H9 (cell line): Measurements from ENCODE around the gene TRPM2. TPM values are rescaled to one million over a fixed set of nuclear protein-coding genes. Genes with fewer than 3 reads are reported as not detected.

Source experiments
- DNase-seq: peaks from one replicate; pipeline ENCODE4 v3.0.0-alpha.2; 2017
- H2AFZ ChIP-seq: one replicate; pipeline ENCODE4 v1.6.1; 2013; ENCODE audit warnings: mild to moderate bottlenecking, low read length, control low read depth, moderate library complexity
- H2AK5ac ChIP-seq: 2 replicates; pipeline ENCODE4 v1.6.1; 2013; ENCODE audit warnings: low read length, control low read depth, mixed read lengths; ENCODE audit not compliant: insufficient read length
- H2BK120ac ChIP-seq: one replicate; pipeline ENCODE4 v1.6.1; 2013; ENCODE audit warnings: low read depth, mild to moderate bottlenecking, low read length, control low read depth, inconsistent platforms; ENCODE audit not compliant: poor library complexity, severe bottlenecking
- H2BK12ac ChIP-seq: 2 replicates; pipeline ENCODE4 v1.6.1; 2013; ENCODE audit warnings: low read length, control low read depth, mixed read lengths, low read depth; ENCODE audit not compliant: insufficient read length
- H2BK15ac ChIP-seq: 2 replicates; pipeline ENCODE4 v1.6.1; 2013; ENCODE audit warnings: low read depth, low read length, control low read depth
- H2BK20ac ChIP-seq: one replicate; pipeline ENCODE4 v1.6.1; 2013; ENCODE audit warnings: low read depth, mild to moderate bottlenecking, low read length, control low read depth, inconsistent platforms; ENCODE audit not compliant: poor library complexity, severe bottlenecking
- H2BK5ac ChIP-seq: 2 replicates; pipeline ENCODE4 v1.6.1; 2013; ENCODE audit warnings: low read length, control low read depth, mixed read lengths; ENCODE audit not compliant: insufficient read length
- H3K14ac ChIP-seq: 2 replicates; pipeline ENCODE4 v1.6.1; 2013; ENCODE audit warnings: low read length, control low read depth; ENCODE audit not compliant: insufficient read depth
- H3K18ac ChIP-seq: 2 replicates; pipeline ENCODE4 v1.6.1; 2013; ENCODE audit warnings: low read depth, mild to moderate bottlenecking, mixed read lengths, low read length, control low read depth; ENCODE audit not compliant: insufficient read length
- H3K23ac ChIP-seq: 2 replicates; pipeline ENCODE4 v1.6.1; 2013; ENCODE audit warnings: low read length, control low read depth, mixed read lengths, low read depth; ENCODE audit not compliant: insufficient read length
- H3K23me2 ChIP-seq: 2 replicates; pipeline ENCODE4 v1.6.1; 2013; ENCODE audit warnings: low read depth, mild to moderate bottlenecking, mixed read lengths, low read length, control low read depth; ENCODE audit not compliant: insufficient read length, poor library complexity, severe bottlenecking
- H3K27ac ChIP-seq: 2 replicates; pipeline ENCODE4 v1.5.1; 2013; ENCODE audit warnings: low read length, control low read depth, mixed read lengths, low read depth; ENCODE audit not compliant: insufficient read length
- H3K27me3 ChIP-seq: 2 replicates; pipeline ENCODE4 v1.6.1; 2013; ENCODE audit warnings: low read length, control low read depth, inconsistent platforms; ENCODE audit not compliant: insufficient read depth
- H3K4ac ChIP-seq: 2 replicates; pipeline ENCODE4 v1.6.1; 2013; ENCODE audit warnings: low read depth, mild to moderate bottlenecking, control low read depth, inconsistent platforms, low read length, moderate library complexity
- H3K4me1 ChIP-seq: 2 replicates; pipeline ENCODE4 v1.6.1; 2013; ENCODE audit warnings: low read length, control low read depth, inconsistent platforms; ENCODE audit not compliant: insufficient read depth
- H3K4me2 ChIP-seq: 2 replicates; pipeline ENCODE4 v1.6.1; 2013; ENCODE audit warnings: low read length, control low read depth, mixed read lengths; ENCODE audit not compliant: insufficient read length, insufficient read depth
- H3K56ac ChIP-seq: 2 replicates; pipeline ENCODE4 v1.6.1; 2013; ENCODE audit warnings: low read depth, mild to moderate bottlenecking, mixed read lengths, low read length, control low read depth; ENCODE audit not compliant: insufficient read length
- H3K79me1 ChIP-seq: 2 replicates; pipeline ENCODE4 v1.6.1; 2013; ENCODE audit warnings: low read depth, mild to moderate bottlenecking, moderate library complexity, low read length, control low read depth, inconsistent platforms; ENCODE audit not compliant: insufficient read depth, poor library complexity, severe bottlenecking
- H3K79me2 ChIP-seq: 2 replicates; pipeline ENCODE4 v1.6.1; 2013; ENCODE audit warnings: low read length, control low read depth, inconsistent platforms; ENCODE audit not compliant: insufficient read depth
- H3K9ac ChIP-seq: 2 replicates; pipeline ENCODE4 v1.6.1; 2013; ENCODE audit warnings: low read length, control low read depth, mixed read lengths; ENCODE audit not compliant: insufficient read length; ENCODE audit errors: extremely low read depth
- H3K9me3 ChIP-seq: one replicate; pipeline ENCODE4 v1.6.1; 2013; ENCODE audit warnings: low read depth, low read length, inconsistent platforms; ENCODE audit not compliant: control insufficient read depth
- H3T11ph ChIP-seq: one replicate; pipeline ENCODE4 v1.6.1; 2013; ENCODE audit warnings: mild to moderate bottlenecking, low read length, control low read depth, inconsistent platforms
- H4K20me1 ChIP-seq: one replicate; pipeline ENCODE4 v1.6.1; 2013; ENCODE audit not compliant: control insufficient read depth, insufficient read length, insufficient read depth
- H4K5ac ChIP-seq: 2 replicates; pipeline ENCODE4 v1.6.1; 2013; ENCODE audit warnings: low read depth, mild to moderate bottlenecking, mixed read lengths, low read length, control low read depth; ENCODE audit not compliant: insufficient read length
- H4K8ac ChIP-seq: replicated peaks from 2 replicates; pipeline ENCODE4 v1.6.1; 2013; ENCODE audit warnings: low read length, control low read depth, mixed read lengths, low read depth; ENCODE audit not compliant: insufficient read length
- H4K91ac ChIP-seq: 2 replicates; pipeline ENCODE4 v1.6.1; 2013; ENCODE audit warnings: low read depth, mild to moderate bottlenecking, moderate library complexity, mixed read lengths, low read length, control low read depth; ENCODE audit not compliant: insufficient read length
- H3K27ac Mint-ChIP-seq, 3 experiments: 2 replicates in 2 of 3; 3 replicates in 1 of 3; pipeline ENCODE4 v1.8.0; 2020 to 2021; ENCODE audit warnings: mixed read lengths in 3 of 3, mild to moderate bottlenecking in 1 of 3, moderate library complexity in 1 of 3
- H3K27me3 Mint-ChIP-seq: 2 replicates; pipeline ENCODE4 v1.8.0; 2021; ENCODE audit warnings: low read depth, mild to moderate bottlenecking, moderate library complexity, mixed read lengths
- H3K36me3 Mint-ChIP-seq, 3 experiments: 2 replicates in 2 of 3; 3 replicates in 1 of 3; pipeline ENCODE4 v1.8.0; 2020 to 2021; ENCODE audit warnings: low read depth in 3 of 3, mixed read lengths in 3 of 3; ENCODE audit not compliant: insufficient read depth in 1 of 3
- H3K4me1 Mint-ChIP-seq, 2 experiments: 2 replicates each; pipeline ENCODE4 v1.8.0; 2020; ENCODE audit warnings: mixed read lengths in 2 of 2
- H3K4me3 Mint-ChIP-seq, 2 experiments: 2 replicates in 1 of 2; 3 replicates in 1 of 2; pipeline ENCODE4 v1.8.0; 2020 to 2021; ENCODE audit warnings: mild to moderate bottlenecking in 2 of 2, mixed read lengths in 2 of 2, moderate library complexity in 1 of 2
- H3K9me3 Mint-ChIP-seq, 2 experiments: 2 replicates in 1 of 2; 3 replicates in 1 of 2; pipeline ENCODE4 v1.8.0; 2020; ENCODE audit warnings: mild to moderate bottlenecking in 2 of 2, mixed read lengths in 2 of 2, moderate library complexity in 1 of 2
- WGBS: extraction: QIAGEN DNeasy Blood & Tissue Kit; methylation state at CpG from one replicate; pipeline ENCODE4 v1.1.7; 2013; ENCODE audit warnings: missing lambda C conversion rate, low lambda C conversion rate, mixed read lengths; ENCODE audit not compliant: insufficient read length; ENCODE audit errors: extremely low coverage; 5-methylcytosine and 5-hydroxymethylcytosine counted together
- total RNA-seq: library from RNA; stranded (reverse); gene quantifications from 2 replicates; pipeline ENCODE4 v1.2.1, GENCODE V29; 2021
- TF ChIP-seq, protein P1 (sequence below): fragments of 200-600 bp; sonication (generic); conservative IDR thresholded peaks from 3 replicates; pipeline ENCODE4 v1.8.0; 2021; ENCODE audit warnings: antibody characterized with exemption, mild to moderate bottlenecking

TRPM2 gene
- total RNA-seq, 1 experiment from 2014 or later, result 0.68 TPM

DNA sequence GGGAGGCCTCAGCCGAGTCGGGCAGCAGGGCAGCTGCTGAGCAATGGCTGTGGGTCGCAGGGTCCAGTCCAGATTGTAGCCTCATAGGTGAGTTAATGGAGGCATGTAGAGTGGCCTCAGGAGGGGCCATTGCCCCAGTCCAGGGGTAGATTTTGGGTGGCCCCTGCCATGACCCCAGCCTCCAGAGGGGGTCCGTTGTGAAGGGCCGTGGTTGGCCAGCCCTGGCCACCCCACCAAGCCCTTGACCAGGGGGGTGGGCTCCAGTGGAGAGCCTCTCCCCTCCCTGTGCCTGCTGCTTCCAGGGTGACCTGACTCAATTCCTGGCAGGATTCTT is 26.1 kb downstream of the TRPM2 start:
- Histone ChIP-seq H2BK120ac (no peak overlapping the region), H2BK15ac (no peak overlapping the region), H3K4ac (no peak overlapping the region), H3K79me2 (no peaks in the 10 kb centered on the region), H3K18ac (no peak overlapping the region), H2BK12ac (no peak overlapping the region), H3K23me2 (no peaks in the 10 kb centered on the region), H3K9ac (no peak overlapping the region), H3K79me1 (no peaks in the 10 kb centered on the region), H3K27me3 (no peaks in the 10 kb centered on the region), H4K20me1 (no peaks in the 10 kb centered on the region), H2AK5ac (no peak overlapping the region), H3T11ph (no peak overlapping the region), H3K4me2 (no peak overlapping the region), H3K9me3 (no peaks in the 10 kb centered on the region), H3K27ac (no peak overlapping the region), H2AFZ (no peak overlapping the region), H2BK5ac (no peak overlapping the region), H3K14ac (no peak overlapping the region), H3K4me1 (no peaks in the 10 kb centered on the region), H3K56ac (no peak overlapping the region), H4K5ac (no peak overlapping the region), H3K23ac (no peak overlapping the region), H4K8ac (no peak overlapping the region), H4K91ac (no peak overlapping the region), H2BK20ac (no peak overlapping the region)
- no peak for DNase-seq
- no CpG with 5 or more reads among the region's 5 CpGs for WGBS
- peaks cover 19% of the 10 kb centered on the region in 2 experiments for H3K9me3 Mint-ChIP-seq
- H3K36me3 Mint-ChIP-seq, result peaks cover 0 to 9% (median 4%) of the 10 kb centered on the region in 3 experiments; a peak in 4 of 7 replicates
- TF ChIP-seq, protein P1, sequence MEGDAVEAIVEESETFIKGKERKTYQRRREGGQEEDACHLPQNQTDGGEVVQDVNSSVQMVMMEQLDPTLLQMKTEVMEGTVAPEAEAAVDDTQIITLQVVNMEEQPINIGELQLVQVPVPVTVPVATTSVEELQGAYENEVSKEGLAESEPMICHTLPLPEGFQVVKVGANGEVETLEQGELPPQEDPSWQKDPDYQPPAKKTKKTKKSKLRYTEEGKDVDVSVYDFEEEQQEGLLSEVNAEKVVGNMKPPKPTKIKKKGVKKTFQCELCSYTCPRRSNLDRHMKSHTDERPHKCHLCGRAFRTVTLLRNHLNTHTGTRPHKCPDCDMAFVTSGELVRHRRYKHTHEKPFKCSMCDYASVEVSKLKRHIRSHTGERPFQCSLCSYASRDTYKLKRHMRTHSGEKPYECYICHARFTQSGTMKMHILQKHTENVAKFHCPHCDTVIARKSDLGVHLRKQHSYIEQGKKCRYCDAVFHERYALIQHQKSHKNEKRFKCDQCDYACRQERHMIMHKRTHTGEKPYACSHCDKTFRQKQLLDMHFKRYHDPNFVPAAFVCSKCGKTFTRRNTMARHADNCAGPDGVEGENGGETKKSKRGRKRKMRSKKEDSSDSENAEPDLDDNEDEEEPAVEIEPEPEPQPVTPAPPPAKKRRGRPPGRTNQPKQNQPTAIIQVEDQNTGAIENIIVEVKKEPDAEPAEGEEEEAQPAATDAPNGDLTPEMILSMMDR, result no peak
- H3K4me3 Mint-ChIP-seq, result no peak overlapping the region
- H3K27me3 Mint-ChIP-seq, result peaks cover 23% of the 10 kb centered on the region
- peaks cover 19 to 22% of the 10 kb centered on the region in 2 experiments for H3K4me1 Mint-ChIP-seq
- no peak overlapping the region for H3K27ac Mint-ChIP-seq
